ENCODE data around the gene NINL. TPM values are rescaled to one million over a fixed set of nuclear protein-coding genes. Genes with fewer than 3 reads are reported as not detected.

Gene NINL
- total RNA-seq, 4 donors from 2014 or later, result 18.3 to 37.8 (median 23.5) TPM

DNA sequence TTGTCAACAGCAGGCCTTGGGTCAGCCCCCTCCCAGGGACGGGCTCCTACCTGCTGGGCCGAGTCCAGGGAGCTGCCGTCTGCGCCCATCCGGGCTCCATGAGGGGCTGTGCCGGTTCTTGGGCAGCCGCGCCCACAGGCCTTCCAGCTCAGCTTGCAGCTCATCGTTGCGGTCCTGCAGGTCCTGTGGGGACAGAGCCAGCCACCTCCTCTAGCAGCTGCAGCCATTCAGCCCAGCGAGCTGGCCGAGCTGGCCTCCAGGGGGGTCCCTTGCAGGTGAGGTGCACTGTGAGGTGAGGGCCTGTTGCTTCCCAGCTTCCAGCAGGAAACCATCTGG lies 103.4 kb downstream of the NINL start:
- no peak for TF ChIP-seq POLR2A (IDR thresholded peaks at IDR 0.05)
- TF ChIP-seq, protein P1, sequence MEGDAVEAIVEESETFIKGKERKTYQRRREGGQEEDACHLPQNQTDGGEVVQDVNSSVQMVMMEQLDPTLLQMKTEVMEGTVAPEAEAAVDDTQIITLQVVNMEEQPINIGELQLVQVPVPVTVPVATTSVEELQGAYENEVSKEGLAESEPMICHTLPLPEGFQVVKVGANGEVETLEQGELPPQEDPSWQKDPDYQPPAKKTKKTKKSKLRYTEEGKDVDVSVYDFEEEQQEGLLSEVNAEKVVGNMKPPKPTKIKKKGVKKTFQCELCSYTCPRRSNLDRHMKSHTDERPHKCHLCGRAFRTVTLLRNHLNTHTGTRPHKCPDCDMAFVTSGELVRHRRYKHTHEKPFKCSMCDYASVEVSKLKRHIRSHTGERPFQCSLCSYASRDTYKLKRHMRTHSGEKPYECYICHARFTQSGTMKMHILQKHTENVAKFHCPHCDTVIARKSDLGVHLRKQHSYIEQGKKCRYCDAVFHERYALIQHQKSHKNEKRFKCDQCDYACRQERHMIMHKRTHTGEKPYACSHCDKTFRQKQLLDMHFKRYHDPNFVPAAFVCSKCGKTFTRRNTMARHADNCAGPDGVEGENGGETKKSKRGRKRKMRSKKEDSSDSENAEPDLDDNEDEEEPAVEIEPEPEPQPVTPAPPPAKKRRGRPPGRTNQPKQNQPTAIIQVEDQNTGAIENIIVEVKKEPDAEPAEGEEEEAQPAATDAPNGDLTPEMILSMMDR (IDR thresholded peaks at IDR 0.05), result no peak
- Histone ChIP-seq H3K36me3 (peaks cover 0 to 16% of the 10 kb centered on the region in 2 donors), H3K4me3 (replicated peaks in 1 of 3) (no peak overlapping the region), H3K27me3 (no peaks in the 10 kb centered on the region), H3K27ac (no peak overlapping the region), H3K4me1 (no peaks in the 10 kb centered on the region), H3K9me3 (no peaks in the 10 kb centered on the region)
- intact Hi-C loops (cut with DNase I), result no loop called here
- WGBS, 2 donors, result 95 to 98% methylated on average over 10 to 11 of the region's 12 CpGs
- DNase-seq, result no peak

DNA sequence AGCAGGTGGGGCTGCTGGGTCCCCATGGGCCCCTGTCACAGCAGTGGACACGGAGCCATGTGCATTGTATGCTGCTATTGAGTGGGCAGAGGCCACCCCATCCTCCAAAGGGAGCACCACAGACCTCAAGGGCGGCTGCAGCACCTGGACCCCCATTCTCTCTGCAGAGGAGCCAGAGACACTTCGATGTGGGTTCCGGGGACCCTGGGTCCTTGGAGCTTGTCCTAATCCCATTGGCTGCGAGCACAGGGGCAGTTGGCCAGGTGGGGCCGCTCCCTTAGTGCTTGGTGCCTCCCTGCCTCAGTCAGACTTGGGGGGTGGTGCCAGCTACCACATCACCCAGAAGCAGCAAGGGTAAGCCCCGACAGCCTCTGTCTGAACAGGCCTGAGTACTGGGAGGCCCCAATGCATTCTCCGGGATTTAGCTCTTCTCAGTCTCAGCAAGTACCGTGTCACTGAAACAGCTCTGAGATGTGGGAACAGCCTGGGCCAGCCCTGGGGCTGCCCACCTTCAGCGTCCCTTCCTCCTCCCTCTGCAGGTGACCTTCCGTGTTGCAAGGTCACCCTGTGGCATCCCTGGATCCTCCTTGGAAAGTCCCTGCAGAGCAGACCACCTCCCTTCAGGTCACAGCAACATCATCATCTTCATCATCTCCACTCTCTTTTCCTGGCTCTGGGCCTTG lies 104.0 kb downstream of the NINL start:
- 89 to 100% methylated on average over 8 to 11 of the region's 11 CpGs for WGBS, 2 donors
- peaks cover 1 to 16% of the 10 kb centered on the region in 2 donors for H3K36me3 ChIP-seq
- TF ChIP-seq, protein P1 (IDR thresholded peaks at IDR 0.05), result no peak
- TF ChIP-seq POLR2A (IDR thresholded peaks at IDR 0.05), result no peak
- H3K4me3 ChIP-seq (replicated peaks in 1 of 3), result no peak overlapping the region
- no peak overlapping the region for H3K27ac ChIP-seq
- intact Hi-C loops (cut with DNase I), result no loop called here
- H3K9me3 ChIP-seq, result no peaks in the 10 kb centered on the region
- no peak for DNase-seq
- no peaks in the 10 kb centered on the region for H3K27me3 ChIP-seq
- H3K4me1 ChIP-seq, result no peaks in the 10 kb centered on the region

DNA sequence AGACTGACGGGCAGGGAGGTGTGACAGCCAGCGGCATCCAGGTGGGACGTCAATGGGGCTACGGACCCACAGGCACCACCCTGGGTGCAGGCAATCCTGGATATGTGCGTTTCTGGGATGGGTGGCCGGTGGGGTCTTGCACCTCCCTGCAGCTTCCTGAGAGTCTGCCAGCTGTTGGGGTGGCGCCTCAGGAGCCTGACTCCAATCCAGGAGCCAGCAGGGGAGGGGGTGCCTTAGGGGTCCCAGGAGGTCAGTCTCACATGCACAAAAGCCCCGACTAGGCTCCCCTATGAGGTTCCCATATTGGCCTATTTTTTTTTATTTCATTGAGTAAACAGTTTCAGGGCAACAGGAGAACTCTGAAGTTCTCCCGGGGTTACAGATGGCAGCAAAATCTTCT lies 104.5 kb downstream of the NINL start:
- no peak for DNase-seq
- H3K4me1 ChIP-seq, result no peaks in the 10 kb centered on the region
- no peak overlapping the region for H3K27ac ChIP-seq
- peaks cover 6 to 16% of the 10 kb centered on the region in 2 donors for H3K36me3 ChIP-seq
- intact Hi-C loops (cut with DNase I), result no loop called here
- H3K9me3 ChIP-seq, result no peaks in the 10 kb centered on the region
- TF ChIP-seq POLR2A (IDR thresholded peaks at IDR 0.05), result no peak
- TF ChIP-seq, protein P1 (IDR thresholded peaks at IDR 0.05), result no peak
- no peaks in the 10 kb centered on the region for H3K27me3 ChIP-seq
- WGBS, 2 donors, result 92 to 97% methylated on average over 3 to 9 of the region's 9 CpGs
- H3K4me3 ChIP-seq (replicated peaks in 1 of 3), result no peak overlapping the region

DNA sequence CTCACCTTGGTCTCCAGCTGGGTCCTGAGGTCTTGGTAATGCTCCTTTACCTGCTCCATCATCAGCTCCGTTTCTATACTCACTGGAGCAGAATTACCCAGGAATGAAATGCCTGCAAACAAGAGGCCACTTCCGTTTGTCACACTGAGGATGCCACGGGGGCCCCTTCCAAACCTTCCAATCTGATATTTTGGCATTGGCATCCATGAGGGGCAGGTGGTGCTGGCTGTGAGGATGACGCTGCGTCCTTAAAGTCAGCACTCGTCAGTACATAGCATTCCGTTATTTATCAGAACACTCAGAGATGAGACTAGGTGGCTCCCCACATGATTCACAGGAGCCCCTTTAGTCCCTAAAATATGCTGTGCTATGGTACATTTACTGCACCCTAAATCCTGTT lies 105.2 kb downstream of the NINL start:
- WGBS, 2 donors, result 94 to 95% methylated on average over 7 of the region's 7 CpGs
- DNase-seq, result no peak
- peaks cover 6 to 16% of the 10 kb centered on the region in 2 donors for H3K36me3 ChIP-seq
- intact Hi-C loops (cut with DNase I), result no loop called here
- no peaks in the 10 kb centered on the region for H3K9me3 ChIP-seq
- TF ChIP-seq, protein P1 (IDR thresholded peaks at IDR 0.05), result no peak
- no peak for TF ChIP-seq POLR2A (IDR thresholded peaks at IDR 0.05)
- no peaks in the 10 kb centered on the region for H3K4me1 ChIP-seq
- no peak overlapping the region for H3K4me3 ChIP-seq (replicated peaks in 1 of 3)
- no peak overlapping the region for H3K27ac ChIP-seq
- no peaks in the 10 kb centered on the region for H3K27me3 ChIP-seq

DNA sequence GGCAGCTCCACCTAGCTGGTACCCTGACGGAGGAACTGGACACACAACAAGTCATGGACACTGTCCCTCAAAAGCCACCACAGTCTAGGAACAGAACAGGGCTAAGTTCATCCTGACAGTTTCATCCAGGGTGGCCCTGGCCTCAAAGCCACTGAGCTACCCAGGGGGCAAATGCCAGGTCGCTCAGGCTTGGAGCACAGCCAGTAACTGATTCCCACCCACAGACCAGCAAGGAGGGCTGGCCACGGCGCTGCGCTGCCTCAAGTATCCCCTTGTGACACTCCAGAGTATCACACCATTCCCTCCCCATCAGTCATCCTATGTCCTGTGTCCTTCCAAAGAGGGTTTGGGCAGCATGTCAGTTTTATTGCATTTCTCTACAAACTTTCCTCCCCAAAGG lies 105.7 kb downstream of the NINL start:
- H3K9me3 ChIP-seq, result no peaks in the 10 kb centered on the region
- intact Hi-C loops (cut with DNase I), result no loop called here
- H3K27me3 ChIP-seq, result no peaks in the 10 kb centered on the region
- no peaks in the 10 kb centered on the region for H3K4me1 ChIP-seq
- DNase-seq, result no peak
- no peak overlapping the region for H3K27ac ChIP-seq
- no peak overlapping the region for H3K4me3 ChIP-seq (replicated peaks in 1 of 3)
- H3K36me3 ChIP-seq, result peaks cover 6 to 16% of the 10 kb centered on the region in 2 donors
- 90 to 92% methylated on average over 2 to 5 of the region's 5 CpGs for whole genome bisulfite sequencing, 2 donors
- TF ChIP-seq POLR2A (IDR thresholded peaks at IDR 0.05), result no peak
- TF ChIP-seq, protein P1 (IDR thresholded peaks at IDR 0.05), result no peak
